ENCODE data around the gene TMEM217.
"Not testable (repeated sequence)": the region's sequence is repeated elsewhere in the genome, so short reads cannot be mapped to it uniquely, and the experiment has no call there.

DNA sequence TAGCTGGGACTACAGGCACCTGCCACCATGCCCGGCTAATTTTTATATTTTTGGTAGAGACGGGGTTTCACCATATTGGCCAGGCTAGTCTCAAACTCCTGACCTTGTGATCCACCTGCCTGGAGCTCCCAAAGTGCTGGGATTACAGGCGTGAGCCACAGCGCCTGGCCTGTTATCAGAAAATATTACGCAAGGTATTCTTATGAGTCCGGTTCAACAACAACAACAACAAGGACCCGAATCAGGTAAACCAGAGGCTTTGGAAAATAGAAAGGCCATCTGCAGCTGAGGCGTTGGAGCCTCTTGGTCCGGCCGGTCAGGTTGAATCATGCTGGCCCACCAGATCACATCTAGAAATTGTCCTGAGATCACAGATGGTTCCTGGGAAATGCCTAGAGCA is 49.5 kb upstream of the TMEM217 start:
- TF ChIP-seq, protein P1, sequence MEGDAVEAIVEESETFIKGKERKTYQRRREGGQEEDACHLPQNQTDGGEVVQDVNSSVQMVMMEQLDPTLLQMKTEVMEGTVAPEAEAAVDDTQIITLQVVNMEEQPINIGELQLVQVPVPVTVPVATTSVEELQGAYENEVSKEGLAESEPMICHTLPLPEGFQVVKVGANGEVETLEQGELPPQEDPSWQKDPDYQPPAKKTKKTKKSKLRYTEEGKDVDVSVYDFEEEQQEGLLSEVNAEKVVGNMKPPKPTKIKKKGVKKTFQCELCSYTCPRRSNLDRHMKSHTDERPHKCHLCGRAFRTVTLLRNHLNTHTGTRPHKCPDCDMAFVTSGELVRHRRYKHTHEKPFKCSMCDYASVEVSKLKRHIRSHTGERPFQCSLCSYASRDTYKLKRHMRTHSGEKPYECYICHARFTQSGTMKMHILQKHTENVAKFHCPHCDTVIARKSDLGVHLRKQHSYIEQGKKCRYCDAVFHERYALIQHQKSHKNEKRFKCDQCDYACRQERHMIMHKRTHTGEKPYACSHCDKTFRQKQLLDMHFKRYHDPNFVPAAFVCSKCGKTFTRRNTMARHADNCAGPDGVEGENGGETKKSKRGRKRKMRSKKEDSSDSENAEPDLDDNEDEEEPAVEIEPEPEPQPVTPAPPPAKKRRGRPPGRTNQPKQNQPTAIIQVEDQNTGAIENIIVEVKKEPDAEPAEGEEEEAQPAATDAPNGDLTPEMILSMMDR (IDR thresholded peaks at IDR 0.05), result not testable (repeated sequence)
- TF ChIP-seq POLR2AphosphoS5 (IDR thresholded peaks at IDR 0.05; ENCODE audit: insufficient read depth in 1 of 2, low read depth in 1 of 2), result not testable (repeated sequence)
